ENCODE data around the gene RNF187.

RNF187 gene

GRCh38 chr1:228493141-228494043 is 6.2 kb downstream of the RNF187 start:
- H3K9me3 ChIP-seq (ENCODE audit: severe bottlenecking) = no peaks in the 10 kb centered on the region
- TF ChIP-seq CTCF (IDR thresholded peaks at IDR 0.05; ENCODE audit: low read depth, low read length) = no peak
- DNase-seq = no peak
- H3K27me3 ChIP-seq (ENCODE audit: insufficient read depth, low read depth, severe bottlenecking) = no peaks in the 10 kb centered on the region
- no peak overlapping the region for H3K27ac ChIP-seq
- no peak overlapping the region for H3K4me3 ChIP-seq (ENCODE audit: low read depth, low read length)
- H3K36me3 ChIP-seq = no peaks in the 10 kb centered on the region; the same call in 1 of the 2 replicates

GRCh38 chr1:228494044-228494353 is 6.8 kb downstream of the RNF187 start:
- DNase-seq = no peak
- H3K27ac ChIP-seq = no peak overlapping the region
- no peaks in the 10 kb centered on the region for H3K27me3 ChIP-seq (ENCODE audit: insufficient read depth, low read depth, severe bottlenecking)
- H3K36me3 ChIP-seq = no peaks in the 10 kb centered on the region; the same call in 1 of the 2 replicates
- H3K9me3 ChIP-seq (ENCODE audit: severe bottlenecking) = no peaks in the 10 kb centered on the region
- H3K4me3 ChIP-seq (ENCODE audit: low read depth, low read length) = no peak overlapping the region
- no peak for TF ChIP-seq CTCF (IDR thresholded peaks at IDR 0.05; ENCODE audit: low read depth, low read length)

- Histone ChIP-seq H3K9me3 (ENCODE audit: severe bottlenecking) (no peaks in the 10 kb centered on the region), H3K27ac (no peak overlapping the region), H3K4me3 (ENCODE audit: low read depth, low read length) (no peak overlapping the region), H3K27me3 (ENCODE audit: insufficient read depth, low read depth, severe bottlenecking) (no peaks in the 10 kb centered on the region), H3K36me3 (no peaks in the 10 kb centered on the region; the same call in 1 of the 2 replicates)
- no peak for DNase-seq
- no peak for TF ChIP-seq CTCF (IDR thresholded peaks at IDR 0.05; ENCODE audit: low read depth, low read length)
These were observed 7.2 kb downstream of the RNF187 start for GRCh38 chr1:228494391-228494790.

- no peaks in the 10 kb centered on the region for H3K27me3 ChIP-seq (ENCODE audit: insufficient read depth, low read depth, severe bottlenecking)
- H3K36me3 ChIP-seq = no peaks in the 10 kb centered on the region; the same call in 1 of the 2 replicates
- TF ChIP-seq CTCF (IDR thresholded peaks at IDR 0.05; ENCODE audit: low read depth, low read length) = no peak
These were observed 8.0 kb downstream of the RNF187 start for GRCh38 chr1:228494970-228495853.

GRCh38 chr1:228496084-228496483 is 8.9 kb downstream of the RNF187 start:
- TF ChIP-seq CTCF (IDR thresholded peaks at IDR 0.05; ENCODE audit: low read depth, low read length) = no peak
- H3K27me3 ChIP-seq (ENCODE audit: insufficient read depth, low read depth, severe bottlenecking) = no peaks in the 10 kb centered on the region
- H3K4me3 ChIP-seq (ENCODE audit: low read depth, low read length) = no peak overlapping the region
- H3K36me3 ChIP-seq = no peaks in the 10 kb centered on the region
- no peak for DNase-seq
- no peak overlapping the region for H3K27ac ChIP-seq
- no peaks in the 10 kb centered on the region for H3K9me3 ChIP-seq (ENCODE audit: severe bottlenecking)

More at GRCh38 chr1:228494970-228495853, 8.0 kb downstream of the RNF187 start:
- Histone ChIP-seq H3K4me3 (ENCODE audit: low read depth, low read length) (no peak overlapping the region), H3K27ac (no peak overlapping the region), H3K9me3 (ENCODE audit: severe bottlenecking) (no peaks in the 10 kb centered on the region)
- no peak for DNase-seq

Data from WERI-Rb-1 (cell line).